Measurements from ENCODE around the gene CYBC1.

Gene CYBC1

DNA sequence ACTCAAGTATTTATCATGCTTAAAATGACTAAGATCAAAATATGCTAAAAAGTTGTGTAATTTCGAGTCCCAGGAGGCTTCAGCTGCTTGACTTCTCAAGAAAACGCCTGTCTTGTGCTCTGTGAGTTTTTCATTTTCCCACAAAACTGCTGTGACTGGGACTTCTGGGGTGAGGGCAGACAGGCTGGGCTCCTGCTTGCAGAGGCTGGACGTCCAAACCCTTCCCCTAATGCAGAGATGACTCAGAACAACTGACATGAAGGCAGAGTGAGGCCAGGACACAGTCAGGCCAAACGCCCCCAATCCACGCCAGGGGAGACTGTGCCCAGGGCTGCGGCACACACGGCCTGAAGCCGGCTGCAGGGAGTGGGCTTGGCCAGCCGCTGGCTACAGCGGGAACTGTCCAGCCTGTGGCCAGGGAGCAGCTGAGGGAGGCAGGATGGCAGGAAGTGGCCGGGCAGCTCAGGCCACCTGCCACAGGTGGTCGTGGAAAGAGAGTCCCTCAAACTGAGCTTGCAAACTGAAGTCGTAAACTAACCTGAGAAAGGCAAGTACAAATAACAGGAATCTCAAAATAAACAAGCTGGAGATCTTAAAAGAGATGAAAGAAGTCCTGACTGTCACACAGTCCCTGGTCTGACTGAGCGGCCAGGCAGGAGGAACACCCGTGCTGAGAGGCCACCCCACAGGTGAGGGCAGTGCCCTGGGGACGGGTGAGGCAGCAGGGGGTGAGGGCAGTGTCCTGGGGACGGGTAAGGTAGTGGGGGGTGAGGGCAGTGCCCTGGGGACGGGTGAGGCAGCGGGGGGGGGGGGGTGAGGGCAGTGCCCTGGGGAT, 53.7 kb downstream of the CYBC1 start:
- TF ChIP-seq, protein P1, sequence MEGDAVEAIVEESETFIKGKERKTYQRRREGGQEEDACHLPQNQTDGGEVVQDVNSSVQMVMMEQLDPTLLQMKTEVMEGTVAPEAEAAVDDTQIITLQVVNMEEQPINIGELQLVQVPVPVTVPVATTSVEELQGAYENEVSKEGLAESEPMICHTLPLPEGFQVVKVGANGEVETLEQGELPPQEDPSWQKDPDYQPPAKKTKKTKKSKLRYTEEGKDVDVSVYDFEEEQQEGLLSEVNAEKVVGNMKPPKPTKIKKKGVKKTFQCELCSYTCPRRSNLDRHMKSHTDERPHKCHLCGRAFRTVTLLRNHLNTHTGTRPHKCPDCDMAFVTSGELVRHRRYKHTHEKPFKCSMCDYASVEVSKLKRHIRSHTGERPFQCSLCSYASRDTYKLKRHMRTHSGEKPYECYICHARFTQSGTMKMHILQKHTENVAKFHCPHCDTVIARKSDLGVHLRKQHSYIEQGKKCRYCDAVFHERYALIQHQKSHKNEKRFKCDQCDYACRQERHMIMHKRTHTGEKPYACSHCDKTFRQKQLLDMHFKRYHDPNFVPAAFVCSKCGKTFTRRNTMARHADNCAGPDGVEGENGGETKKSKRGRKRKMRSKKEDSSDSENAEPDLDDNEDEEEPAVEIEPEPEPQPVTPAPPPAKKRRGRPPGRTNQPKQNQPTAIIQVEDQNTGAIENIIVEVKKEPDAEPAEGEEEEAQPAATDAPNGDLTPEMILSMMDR (IDR thresholded peaks at IDR 0.05; ENCODE audit: low read depth, low read length) = no peak
- no peak for DNase-seq
- Histone ChIP-seq H3K27me3 (no peaks in the 10 kb centered on the region), H3K4me3 (ENCODE audit: low read depth, low read length) (no peak overlapping the region), H3K36me3 (peaks cover 6% of the 10 kb centered on the region), H3K9me3 (no peaks in the 10 kb centered on the region), H3K4me1 (peaks cover 14% of the 10 kb centered on the region)

DNA sequence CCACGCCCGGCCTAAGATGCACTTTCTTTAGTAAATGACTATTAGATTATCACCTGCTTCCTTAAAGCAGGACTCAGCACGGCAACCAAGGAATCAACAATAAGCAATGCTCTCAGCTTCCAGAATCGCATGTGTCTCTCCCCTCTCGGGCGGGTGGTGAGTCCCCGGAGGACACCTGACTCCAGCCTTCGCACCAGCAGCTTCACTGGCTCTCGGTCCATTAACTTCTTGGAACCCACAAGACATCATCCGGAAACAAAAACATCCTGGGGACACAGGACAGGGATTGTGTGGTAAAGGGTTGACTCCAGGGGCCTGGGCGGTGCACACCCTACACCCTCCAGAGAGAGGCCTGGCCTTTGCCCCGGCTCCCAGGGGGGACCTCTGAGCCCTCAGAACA, 56.3 kb downstream of the CYBC1 start:
- Histone ChIP-seq H3K4me3 (ENCODE audit: low read depth, low read length) (no peak overlapping the region), H3K27me3 (no peaks in the 10 kb centered on the region), H3K4me1 (peaks cover 3% of the 10 kb centered on the region), H3K9me3 (no peaks in the 10 kb centered on the region), H3K36me3 (peaks cover 6% of the 10 kb centered on the region)
- TF ChIP-seq, protein P1 (IDR thresholded peaks at IDR 0.05; ENCODE audit: low read depth, low read length) = no peak
- DNase-seq = no peak

DNA sequence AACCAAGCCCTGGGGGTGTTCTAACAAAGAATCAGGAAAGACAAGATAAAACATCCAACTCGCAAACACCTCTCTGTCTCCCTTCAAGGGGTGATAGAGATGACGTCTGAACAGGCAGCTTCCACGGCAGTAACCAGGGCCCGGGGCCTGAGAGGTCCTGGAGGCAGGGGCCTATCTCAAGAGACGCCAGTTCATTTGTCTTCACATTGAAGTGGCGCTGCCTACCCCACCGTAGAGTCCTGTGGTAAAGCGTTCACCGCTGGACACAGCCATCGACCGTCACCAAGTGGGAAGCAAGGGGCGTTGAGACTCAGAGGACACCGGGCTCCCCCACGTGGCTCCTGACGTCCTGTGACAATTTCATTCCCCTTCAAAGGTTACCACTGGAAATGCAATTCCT, 57.6 kb downstream of the CYBC1 start:
- TF ChIP-seq, protein P1 (IDR thresholded peaks at IDR 0.05; ENCODE audit: low read depth, low read length) = no peak
- Histone ChIP-seq H3K4me3 (ENCODE audit: low read depth, low read length) (no peak overlapping the region), H3K27me3 (no peaks in the 10 kb centered on the region), H3K4me1 (no peaks in the 10 kb centered on the region; the same call in 1 of the 2 replicates), H3K9me3 (no peaks in the 10 kb centered on the region), H3K36me3 (peaks cover 6% of the 10 kb centered on the region)
- DNase-seq = no peak
